IPS-18c (cell line): ENCODE results near the gene EZH1.

Experiments
- H3K4me3 ChIP-seq: 2 replicates; pipeline ENCODE4 v1.7.0; 2013; ENCODE audit warnings: low read depth, mild to moderate bottlenecking, low read length, moderate library complexity; ENCODE audit not compliant: insufficient read depth
- H3K9me3 ChIP-seq: one replicate; pipeline ENCODE4 v1.6.1; 2013; ENCODE audit warnings: mild to moderate bottlenecking, low read length, moderate library complexity; ENCODE audit not compliant: control insufficient read depth, insufficient read depth

EZH1 gene

DNA sequence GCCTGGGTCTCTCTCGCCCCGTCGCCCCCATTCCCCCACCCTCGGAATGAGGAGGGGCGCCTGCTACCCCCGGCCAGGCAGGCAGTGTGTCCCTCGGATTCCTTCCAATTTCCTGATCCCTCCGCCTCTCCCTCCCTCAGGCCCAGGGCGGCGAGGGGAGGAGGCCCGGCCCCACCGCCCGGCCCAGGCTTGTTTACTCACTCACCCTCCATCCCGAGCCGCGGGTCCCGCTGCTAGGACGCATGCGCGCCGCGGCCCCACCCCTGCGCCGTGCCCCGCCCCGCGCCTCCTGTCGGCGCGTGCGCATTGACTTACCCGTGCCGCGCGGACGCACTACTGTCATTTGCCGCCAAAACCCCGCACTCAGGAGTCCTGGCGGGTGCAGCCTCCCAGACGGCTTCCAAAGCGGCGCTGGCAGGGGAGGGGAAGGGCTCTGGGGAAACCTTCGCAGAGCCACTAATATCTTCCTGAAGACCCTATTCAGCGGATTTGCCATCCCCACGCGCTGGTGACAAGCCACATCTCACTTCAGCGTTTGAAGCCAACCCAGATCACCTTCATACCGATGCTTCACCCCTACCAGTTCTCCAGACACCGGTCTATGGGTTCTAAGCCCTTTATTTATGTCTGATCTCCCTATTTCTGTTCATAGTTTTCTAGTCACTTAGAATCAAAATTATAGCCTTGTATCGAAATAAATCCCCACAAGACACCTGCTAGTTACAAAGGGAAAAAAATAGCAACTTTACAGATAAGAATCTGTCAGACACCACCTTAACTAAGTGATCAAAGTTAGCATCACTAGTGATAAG lies at the start of gene EZH1:
Gene EZH1 (minus strand): TSS at position 235 of the 812 bp plus-strand sequence. CDS start 16,099 bp downstream, outside the sequence.
- no peaks in the 10 kb centered on the region for H3K9me3 ChIP-seq
- H3K4me3 ChIP-seq = peak within 1 kb of the TSS; percentile 73

DNA sequence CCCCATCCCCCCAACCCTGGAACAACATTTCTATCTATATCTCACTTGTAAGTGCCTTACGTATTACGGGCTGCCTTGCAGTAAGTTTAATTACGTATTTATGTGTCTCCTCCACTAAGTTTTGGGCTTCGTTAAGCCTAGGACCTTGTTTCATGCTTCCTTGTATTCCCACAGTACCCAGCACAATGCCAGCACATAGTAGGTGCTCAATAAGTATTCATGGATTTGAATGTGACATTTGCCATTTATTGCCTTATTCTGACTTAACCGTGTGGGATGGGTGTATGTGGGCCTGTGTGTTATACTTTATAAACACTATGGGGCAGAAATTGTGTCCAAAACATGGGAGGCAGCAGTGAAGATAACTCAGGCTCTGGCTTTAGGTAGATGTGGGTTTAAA lies 47.7 kb upstream of the EZH1 start:
- H3K9me3 ChIP-seq = no peaks in the 10 kb centered on the region

GRCh38 chr17:42791948-42792347 lies 47.1 kb upstream of the EZH1 start:
- Histone ChIP-seq H3K4me3 (no peak overlapping the region), H3K9me3 (no peaks in the 10 kb centered on the region)

More for the DNA sequence above, 47.7 kb upstream of the EZH1 start:
- H3K4me3 ChIP-seq = no peak overlapping the region

DNA sequence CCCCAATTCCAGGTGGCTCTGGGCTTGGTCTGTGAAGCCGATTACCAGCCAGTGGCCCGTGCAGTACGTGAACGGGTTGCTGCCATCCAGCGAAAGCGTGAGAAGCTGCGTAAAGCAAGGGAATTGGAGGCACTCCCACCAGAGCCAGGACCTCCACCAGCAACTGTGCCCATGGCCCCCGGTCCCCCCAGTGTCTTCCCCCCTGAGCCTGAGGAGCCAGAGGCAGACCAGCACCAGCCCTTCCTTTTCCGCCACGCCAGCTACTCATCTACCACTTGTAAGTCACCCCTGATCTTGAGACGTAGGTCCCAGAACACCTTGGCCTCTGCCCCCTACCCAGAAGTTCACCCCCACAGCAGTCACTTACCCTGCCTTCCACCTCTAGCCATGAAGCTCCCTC lies 42.4 kb upstream of the EZH1 start:
- H3K9me3 ChIP-seq = no peaks in the 10 kb centered on the region
- no peak overlapping the region for H3K4me3 ChIP-seq

DNA sequence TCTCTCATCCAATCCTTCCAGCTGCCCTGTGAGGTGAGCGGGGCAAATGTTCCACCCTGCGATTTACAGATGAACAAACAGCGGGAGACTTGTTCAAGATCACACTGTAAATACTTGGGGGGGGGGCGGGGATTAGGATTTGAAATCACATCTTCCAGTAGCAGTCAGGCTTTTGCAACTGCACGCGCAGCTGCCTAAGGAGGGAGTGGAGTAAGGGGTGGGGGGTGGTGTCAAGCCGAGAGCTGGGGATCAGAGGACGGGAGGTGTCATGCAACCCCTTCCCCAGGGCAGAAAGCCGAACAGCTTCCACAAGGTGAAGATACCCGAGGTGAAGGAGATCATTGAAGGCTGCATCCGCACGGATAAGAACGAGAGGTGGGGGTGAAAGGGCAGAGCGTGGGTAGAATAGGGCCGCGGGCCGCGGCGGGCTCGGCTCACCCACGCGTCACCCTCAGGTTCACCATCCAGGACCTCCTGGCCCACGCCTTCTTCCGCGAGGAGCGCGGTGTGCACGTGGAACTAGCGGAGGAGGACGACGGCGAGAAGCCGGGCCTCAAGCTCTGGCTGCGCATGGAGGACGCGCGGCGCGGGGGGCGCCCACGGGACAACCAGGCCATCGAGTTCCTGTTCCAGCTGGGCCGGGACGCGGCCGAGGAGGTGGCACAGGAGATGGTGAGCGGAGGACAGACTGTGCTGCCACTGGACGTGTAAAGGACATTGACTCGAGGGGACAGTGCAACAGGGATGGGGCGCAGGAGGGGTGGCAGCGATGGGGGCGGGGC lies 40.2 kb upstream of the EZH1 start:
- H3K9me3 ChIP-seq = no peaks in the 10 kb centered on the region
- H3K4me3 ChIP-seq = no peak overlapping the region

GRCh38 chr17:42784409-42784808 lies 39.6 kb upstream of the EZH1 start:
- H3K9me3 ChIP-seq = no peaks in the 10 kb centered on the region
- no peak overlapping the region for H3K4me3 ChIP-seq

DNA sequence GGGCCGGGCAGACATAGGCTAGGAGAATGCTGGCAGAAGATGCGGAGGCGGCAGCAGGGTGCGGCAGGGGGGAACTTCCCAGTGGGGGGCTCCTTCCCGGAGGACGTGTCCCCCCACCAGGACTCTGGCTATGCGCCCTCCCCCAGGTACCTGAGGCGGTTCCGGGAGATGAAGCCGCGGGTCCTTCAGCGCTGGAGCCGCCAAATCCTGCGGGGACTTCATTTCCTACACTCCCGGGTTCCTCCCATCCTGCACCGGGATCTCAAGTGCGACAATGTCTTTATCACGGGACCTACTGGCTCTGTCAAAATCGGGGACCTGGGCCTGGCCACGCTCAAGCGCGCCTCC lies 38.9 kb upstream of the EZH1 start:
- H3K4me3 ChIP-seq = no peak overlapping the region
- H3K9me3 ChIP-seq = no peaks in the 10 kb centered on the region

DNA sequence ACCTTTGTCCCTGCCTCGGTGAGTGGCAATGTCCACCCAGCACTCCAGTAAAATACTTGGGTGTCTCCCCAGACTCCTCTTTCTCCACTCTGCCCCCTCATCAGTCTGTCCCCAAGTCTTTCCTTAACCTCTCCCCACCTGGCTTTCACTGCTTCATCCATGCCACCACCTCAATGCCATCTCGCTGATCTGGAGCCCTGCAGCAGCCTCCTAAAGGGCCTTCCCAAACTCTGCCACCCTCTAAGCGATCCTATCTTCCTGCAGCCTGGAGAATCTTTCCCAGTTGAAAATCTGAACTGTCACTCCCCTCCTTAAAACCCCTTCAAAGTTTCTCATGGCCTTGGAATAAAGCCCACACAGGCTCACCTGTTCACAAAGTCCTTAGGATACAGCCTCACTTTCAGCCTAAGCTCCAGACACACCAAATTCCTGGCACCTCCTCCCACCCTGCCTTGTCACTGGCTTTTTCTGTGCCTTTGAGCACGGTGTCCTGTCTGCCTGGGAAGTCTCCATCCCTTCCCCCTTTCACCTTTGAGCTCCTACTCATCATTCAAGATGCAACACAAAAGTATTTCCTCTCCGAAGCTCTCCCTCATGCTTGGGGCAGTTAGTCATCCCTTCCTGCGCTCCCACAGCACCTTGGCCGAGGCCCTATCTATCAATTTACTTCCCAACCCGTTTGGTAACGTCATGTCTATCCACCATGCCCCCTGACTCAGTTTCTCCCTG lies 38.4 kb upstream of the EZH1 start:
- H3K9me3 ChIP-seq = no peaks in the 10 kb centered on the region
- H3K4me3 ChIP-seq = no peak overlapping the region

GRCh38 chr17:42782166-42783061 lies 37.6 kb upstream of the EZH1 start:
- H3K9me3 ChIP-seq = no peaks in the 10 kb centered on the region
- no peak overlapping the region for H3K4me3 ChIP-seq

GRCh38 chr17:42781639-42782165 lies 36.9 kb upstream of the EZH1 start:
- H3K4me3 ChIP-seq = peak overlapping the region; percentile 64; the same call in 1 of the 2 replicates
- no peaks in the 10 kb centered on the region for H3K9me3 ChIP-seq

DNA sequence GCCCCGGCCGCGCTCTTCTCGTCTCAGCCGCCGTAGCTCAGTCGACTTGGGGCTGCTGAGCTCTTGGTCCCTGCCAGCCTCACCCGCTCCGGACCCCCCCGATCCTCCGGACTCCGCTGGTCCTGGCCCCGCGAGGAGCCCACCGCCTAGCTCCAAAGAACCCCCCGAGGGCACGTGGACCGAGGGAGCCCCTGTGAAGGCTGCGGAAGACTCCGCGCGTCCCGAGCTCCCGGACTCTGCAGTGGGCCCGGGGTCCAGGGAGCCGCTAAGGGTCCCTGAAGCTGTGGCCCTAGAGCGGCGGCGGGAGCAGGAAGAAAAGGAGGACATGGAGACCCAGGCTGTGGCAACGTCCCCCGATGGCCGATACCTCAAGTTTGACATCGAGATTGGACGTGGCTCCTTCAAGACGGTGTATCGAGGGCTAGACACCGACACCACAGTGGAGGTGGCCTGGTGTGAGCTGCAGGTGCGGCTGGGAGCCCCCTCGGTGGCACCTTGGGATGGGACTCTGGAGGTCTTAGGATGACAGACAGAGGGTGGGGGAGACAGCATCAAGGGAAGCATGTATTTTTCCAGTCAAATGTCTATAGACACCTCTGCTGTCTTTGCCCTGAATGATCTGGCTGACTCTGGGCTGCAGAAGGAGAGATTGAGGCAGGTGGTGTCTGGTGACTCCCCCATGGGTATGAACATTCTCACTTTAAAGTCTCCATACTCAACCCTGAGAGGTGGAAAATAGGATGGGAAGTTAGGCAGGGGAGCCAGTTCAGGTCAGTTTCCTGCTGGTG lies 36.2 kb upstream of the EZH1 start:
- no peaks in the 10 kb centered on the region for H3K9me3 ChIP-seq
- peak overlapping the region; percentile 64 for H3K4me3 ChIP-seq

GRCh38 chr17:42779936-42780850 lies 35.4 kb upstream of the EZH1 start, which contains the start of gene WNK4:
WNK4 (plus strand) TSS chr17:42780610; CDS start chr17:42780699, 89 bp downstream.
- Histone ChIP-seq H3K4me3 (peak within 1 kb of the TSS; percentile 64), H3K9me3 (no peaks in the 10 kb centered on the region)

GRCh38 chr17:42779304-42779935 lies 34.6 kb upstream of the EZH1 start:
- no peak overlapping the region for H3K4me3 ChIP-seq

DNA sequence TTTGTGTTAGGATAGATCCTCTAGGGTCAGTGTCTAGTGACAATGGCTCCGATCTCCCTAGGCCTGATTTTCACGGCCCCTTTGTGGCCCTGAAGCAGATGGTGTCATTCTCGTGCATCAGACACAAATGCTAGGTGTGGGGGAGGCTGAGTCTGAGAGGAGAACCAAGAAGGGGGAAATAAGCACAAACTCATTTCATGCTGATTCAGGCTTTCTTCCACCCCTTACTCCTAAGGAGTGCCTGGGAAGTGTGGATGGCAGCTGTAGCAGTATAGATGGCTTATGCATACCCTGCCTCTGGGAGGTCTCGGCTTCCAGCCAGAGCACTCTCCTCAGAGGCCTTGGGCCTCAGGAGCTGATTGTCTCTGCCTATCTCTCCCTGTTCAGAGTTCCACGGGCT lies 33.7 kb upstream of the EZH1 start:
- no peaks in the 10 kb centered on the region for H3K9me3 ChIP-seq
- no peak overlapping the region for H3K4me3 ChIP-seq

More at GRCh38 chr17:42779304-42779935, 34.6 kb upstream of the EZH1 start:
- no peaks in the 10 kb centered on the region for H3K9me3 ChIP-seq
